ENCODE data around the gene SEZ6. TPM values are rescaled to one million over a fixed set of nuclear protein-coding genes. Genes with fewer than 3 reads are reported as not detected.

The SEZ6 gene
- not detected in 2 replicates for total RNA-seq (2014; rRNA removed; shearing (Covaris generic))

DNA sequence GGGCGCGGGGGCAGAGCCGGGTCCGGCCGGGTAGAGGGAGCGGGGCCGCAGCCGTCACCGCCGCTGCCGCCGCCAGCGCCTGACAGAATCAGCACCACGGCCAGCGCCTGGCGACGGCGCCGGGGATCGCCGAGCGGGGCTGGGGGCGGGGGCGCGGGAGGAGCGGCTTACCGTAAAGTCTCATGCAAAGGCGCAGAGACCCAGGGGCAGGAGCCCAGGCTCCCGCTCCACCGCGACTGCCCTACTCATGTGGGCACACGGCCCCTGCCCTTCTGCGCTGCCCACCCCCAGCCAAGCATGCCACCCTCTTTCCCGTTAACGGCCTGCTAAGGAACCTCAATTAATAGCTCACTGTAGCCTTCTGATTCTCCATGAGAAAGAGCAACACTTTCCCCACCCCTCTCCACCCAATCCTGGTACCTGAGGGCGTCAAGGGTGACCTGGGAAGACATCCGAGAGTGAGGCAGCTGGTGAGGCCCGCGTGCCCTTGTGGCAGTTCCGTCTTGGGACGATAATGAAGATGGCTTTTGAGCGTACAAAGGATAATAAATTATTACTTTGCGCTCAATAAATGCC is at the start of gene SEZ6:
Gene SEZ6, minus strand, starts transcription at position 98 of the 576 bp plus-strand sequence. CDS start 164 bp downstream, outside the sequence.
- peak; percentile 86 for DNase-seq (ENCODE audit: low spot score)
- in situ Hi-C loops (cut with HindIII; ENCODE audit: low sequenced_read_pairs): no loop called here

DNA sequence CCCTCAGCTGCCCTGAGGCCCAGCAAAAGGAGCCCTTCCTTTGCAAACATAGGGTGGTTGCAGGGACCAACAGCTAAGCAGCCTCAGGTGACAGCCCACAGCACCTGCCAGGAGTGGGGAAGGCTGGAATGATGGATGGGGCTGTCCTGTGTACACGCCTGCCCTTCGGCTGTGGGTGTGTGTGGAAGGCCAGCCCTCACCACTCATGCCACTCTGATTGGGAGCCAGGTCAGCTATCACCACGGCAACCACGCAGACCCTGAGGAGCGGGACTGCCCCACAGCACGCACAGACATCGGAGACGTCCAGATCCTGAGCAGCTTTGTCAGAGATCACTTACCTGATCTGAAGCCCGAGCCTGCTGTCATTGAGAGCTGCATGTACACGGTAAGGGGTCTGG is 49.0 kb upstream of the SEZ6 start:
- in situ Hi-C loops (cut with HindIII; ENCODE audit: low sequenced_read_pairs): no loop called here
- no peak for DNase-seq (ENCODE audit: low spot score)

GRCh38 chr17:29051731-29052130 is 45.9 kb upstream of the SEZ6 start:
- no peak for DNase-seq (ENCODE audit: low spot score)
- in situ Hi-C loops (cut with HindIII; ENCODE audit: low sequenced_read_pairs): no loop called here

DNA sequence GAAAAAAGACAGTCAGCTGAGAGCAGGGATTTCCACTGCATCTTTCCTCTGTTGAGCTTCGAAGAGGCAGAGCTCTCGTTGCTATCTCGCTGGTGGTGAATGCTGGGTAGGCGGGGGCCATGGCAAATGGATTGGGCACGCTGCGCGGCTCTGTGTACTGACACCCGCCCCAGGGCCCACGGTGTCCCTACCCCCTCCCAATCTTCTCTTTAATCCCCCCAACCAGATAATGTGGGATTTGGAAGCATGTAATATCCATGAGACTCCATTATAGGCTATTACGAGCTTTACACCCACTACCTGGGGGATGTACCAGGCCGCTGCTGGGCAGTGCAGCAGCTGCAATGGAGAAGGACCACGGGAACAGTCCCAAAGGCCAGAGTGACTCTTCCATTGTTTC is 45.4 kb upstream of the SEZ6 start:
- in situ Hi-C loops (cut with HindIII; ENCODE audit: low sequenced_read_pairs): no loop called here

DNA sequence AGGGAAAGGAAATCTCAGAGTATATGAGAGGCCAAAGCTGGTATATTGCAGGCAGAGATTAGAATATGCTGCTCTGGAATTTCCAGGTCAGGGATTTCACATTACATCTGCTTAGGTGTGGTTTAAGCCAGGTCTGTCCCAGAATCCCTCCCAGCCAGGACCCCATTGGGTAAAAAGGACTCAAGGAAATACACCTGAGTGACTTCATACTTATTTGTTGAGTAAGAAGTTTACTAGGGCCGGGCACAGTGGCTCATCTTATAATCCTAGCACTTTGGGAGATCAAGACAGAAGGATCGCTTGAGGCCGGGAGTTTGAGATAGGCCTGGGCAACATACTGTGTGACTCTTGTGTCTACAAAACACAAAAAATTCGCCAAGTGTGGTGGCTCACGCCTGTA is 44.3 kb upstream of the SEZ6 start:
- DNase-seq (ENCODE audit: low spot score): no peak
- in situ Hi-C loops (cut with HindIII; ENCODE audit: low sequenced_read_pairs): no loop called here

More for the DNA sequence above, 45.4 kb upstream of the SEZ6 start:
- no peak for DNase-seq (ENCODE audit: low spot score)

- no peak for DNase-seq (ENCODE audit: low spot score)
- in situ Hi-C loops (cut with HindIII; ENCODE audit: low sequenced_read_pairs): no loop called here
Measured at GRCh38 chr17:29049541-29050145, 43.8 kb upstream of the SEZ6 start.

GRCh38 chr17:29048440-29049368 is 42.9 kb upstream of the SEZ6 start:
- in situ Hi-C loops (cut with HindIII; ENCODE audit: low sequenced_read_pairs): no loop called here
- DNase-seq (ENCODE audit: low spot score): no peak

DNA sequence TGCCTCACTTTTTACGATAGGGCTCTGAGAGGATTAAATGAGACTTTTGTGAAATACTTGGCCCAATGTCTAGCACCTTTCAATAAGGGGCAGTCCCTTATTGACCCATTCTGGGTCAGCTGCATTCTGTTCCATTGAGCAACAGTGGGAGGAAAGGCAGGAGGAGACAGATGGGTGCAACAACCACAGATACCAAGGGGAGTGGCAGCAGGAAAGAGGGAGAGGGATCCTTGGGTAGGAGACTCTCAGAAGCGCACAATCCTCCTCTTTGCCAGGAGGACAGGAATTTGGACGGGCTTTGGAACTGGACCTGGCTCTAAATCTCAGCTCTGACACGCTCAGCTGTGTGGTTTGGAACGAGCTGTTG is 40.6 kb upstream of the SEZ6 start:
- in situ Hi-C loops (cut with HindIII; ENCODE audit: low sequenced_read_pairs): no loop called here
- DNase-seq (ENCODE audit: low spot score): no peak

- DNase-seq (ENCODE audit: low spot score): no peak
- in situ Hi-C loops (cut with HindIII; ENCODE audit: low sequenced_read_pairs): no loop called here
Measured at GRCh38 chr17:29045734-29046472, 40.1 kb upstream of the SEZ6 start.

DNA sequence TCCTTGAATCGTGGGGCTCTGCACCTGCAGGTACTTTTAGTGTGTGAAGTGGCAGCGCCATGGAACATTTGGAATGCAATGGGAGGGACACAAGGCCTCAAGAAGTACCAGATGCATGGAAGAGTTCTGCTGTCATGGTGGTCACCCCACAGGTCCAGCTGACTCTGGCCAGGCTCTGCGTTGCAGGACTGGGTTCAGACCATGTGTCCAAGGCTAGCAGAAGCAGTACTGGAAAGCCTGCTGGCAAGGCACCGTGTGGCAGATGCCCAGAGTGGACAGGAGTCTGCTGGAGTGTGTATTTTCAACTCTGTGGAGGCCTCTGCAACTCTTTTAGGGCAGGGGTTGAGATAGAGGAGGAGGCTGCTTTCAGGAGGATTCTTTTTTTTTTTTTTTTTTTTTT is 39.2 kb upstream of the SEZ6 start:
- no peak for DNase-seq (ENCODE audit: low spot score)
- in situ Hi-C loops (cut with HindIII; ENCODE audit: low sequenced_read_pairs): no loop called here

DNA sequence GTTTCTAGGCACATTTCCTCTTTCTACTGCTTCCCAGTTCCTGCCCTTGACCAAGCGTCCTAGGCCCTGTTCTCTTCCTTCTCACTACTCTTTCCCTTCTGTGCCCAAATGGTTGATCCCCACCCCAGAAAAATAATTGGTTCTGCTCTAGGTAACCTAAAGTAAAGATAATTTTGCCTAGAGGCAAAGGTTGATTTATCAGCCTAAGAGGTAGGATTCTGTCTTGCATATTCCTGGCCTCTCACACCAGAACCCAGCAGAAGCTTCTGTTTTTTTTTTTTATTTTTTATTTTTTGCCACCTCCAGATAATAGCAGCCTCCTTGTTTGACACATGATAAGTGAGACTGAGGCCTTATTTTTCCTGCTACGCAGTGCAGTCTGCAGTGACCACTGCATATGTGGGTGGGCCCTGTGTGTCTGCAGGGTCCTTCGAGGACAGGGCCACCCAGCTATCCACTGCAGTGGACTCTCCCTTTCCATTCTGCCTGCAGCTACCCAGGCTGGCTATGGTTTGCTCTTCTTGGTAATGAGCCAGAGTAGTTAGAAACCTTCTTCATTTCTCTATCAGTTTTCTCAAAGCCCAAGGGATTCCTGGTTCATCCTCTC is 37.8 kb upstream of the SEZ6 start:
- in situ Hi-C loops (cut with HindIII; ENCODE audit: low sequenced_read_pairs): no loop called here
- DNase-seq (ENCODE audit: low spot score): no peak

GRCh38 chr17:29042679-29043538 is 37.1 kb upstream of the SEZ6 start, which contains the start of gene PIPOX:
Gene PIPOX (plus strand): TSS chr17:29043141. CDS start chr17:29043226, 85 bp downstream.
- peak; percentile 74 for DNase-seq (ENCODE audit: low spot score)
- in situ Hi-C loops (cut with HindIII; ENCODE audit: low sequenced_read_pairs): no loop called here

DNA sequence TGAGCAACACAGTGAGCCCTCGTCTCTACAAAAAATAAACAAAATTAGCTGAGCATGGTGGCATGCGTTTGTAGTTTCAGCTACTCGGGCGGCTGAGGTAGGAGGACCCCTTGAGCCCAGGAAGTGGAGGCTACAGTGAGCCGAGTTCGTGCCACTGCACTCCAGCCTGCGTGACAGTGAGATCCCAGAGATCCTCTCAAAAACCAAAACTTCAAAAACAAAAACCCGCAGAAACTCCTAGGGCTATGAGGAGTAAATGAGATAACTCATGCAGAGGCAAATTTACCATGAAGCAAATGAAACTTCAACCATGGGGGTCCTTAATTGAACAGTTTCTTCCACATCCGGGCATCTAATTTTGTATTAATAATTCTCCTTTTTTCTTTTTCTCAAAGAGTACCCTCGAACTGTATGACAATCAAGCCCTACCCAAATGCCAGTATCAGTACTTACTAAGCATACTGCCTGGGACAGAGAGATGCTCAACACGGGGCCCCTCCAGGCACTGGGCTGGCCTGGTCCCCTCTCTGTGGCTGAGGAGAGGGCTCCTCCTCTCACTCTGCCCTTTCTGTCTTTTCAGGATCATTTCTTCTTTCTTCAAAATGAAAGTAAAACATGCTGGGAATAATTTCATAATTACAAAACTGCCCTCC is 36.3 kb upstream of the SEZ6 start:
- in situ Hi-C loops (cut with HindIII; ENCODE audit: low sequenced_read_pairs): no loop called here
- DNase-seq (ENCODE audit: low spot score): no peak

DNA sequence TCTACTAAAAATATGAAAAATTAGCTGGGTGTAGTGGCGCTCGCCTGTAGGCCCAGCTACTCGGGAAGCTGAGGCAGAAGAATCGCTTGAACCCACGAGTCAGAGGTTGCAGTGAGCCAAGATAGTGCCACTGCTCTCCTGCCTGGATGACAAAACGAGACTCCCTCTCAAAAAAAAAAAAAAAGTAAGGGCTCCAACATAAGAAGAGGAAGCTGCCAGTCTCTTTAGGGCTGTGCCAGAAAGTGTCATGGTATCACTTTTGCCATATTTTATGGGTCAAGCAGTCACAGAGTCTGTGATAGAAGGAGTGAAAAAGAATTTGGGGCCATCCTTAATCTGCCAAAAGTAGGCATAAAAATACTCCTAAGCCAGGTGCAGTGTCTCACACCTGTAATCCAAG is 35.7 kb upstream of the SEZ6 start:
- in situ Hi-C loops (cut with HindIII; ENCODE audit: low sequenced_read_pairs): no loop called here
- no peak for DNase-seq (ENCODE audit: low spot score)

DNA sequence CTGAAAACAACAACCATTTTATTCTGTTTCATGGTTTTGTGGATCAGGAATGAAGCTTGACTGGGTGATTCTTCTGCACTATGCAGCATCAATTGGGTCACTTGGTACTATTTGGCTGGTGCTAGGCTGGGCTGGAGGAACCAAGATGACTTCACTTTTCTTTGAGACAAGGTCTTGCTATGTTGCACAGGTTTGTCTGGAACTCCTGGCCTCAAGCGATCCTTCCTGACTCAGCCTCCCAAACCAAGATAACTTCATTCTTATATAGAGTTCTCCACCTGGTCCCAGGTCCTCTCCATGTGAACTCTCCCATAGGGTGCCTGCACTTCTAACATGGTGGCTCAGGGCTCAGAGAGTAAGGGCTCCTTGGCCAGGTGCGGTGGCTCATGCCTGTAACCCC is 35.3 kb upstream of the SEZ6 start:
- in situ Hi-C loops (cut with HindIII; ENCODE audit: low sequenced_read_pairs): no loop called here
- DNase-seq (ENCODE audit: low spot score): no peak

DNA sequence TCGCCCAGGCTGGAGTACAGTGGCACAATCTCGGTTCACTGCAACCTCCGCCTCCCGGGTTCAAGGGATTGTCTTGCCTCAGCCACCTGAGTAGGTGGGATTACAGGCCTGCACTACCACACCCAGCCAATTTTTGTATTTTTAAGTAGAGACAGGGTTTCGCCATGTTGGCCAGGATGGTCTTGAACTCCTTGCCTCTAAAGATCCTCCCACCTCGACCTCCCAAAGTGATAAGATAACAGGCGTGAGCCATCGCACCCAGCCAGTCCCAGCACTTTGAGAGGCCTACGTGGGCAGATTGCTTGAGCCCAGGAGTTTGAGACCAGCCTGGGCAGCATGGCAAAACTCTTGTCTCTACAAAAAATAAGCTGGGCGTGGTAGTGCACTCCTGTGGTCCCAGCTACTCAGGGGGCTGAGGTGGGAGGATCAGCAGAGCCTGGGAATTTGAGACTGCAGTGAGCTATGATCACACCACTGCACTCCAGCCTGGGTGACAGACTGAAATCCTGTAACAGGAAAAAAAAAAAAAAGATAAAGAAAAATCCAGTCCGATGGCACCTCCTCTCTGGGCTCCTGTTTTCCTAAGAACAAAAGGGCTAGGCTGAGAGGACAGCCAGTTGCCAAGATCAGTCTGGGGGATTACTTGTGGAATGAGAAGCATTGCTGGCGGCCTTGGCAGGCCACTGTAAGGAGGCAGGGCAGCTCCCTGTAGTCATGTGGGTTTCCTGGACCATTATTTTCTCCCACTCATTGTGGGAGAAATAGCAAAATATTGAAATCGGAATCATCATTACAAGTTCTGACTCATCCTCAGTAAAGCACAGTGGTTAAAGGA is 34.1 kb upstream of the SEZ6 start:
- DNase-seq (ENCODE audit: low spot score): no peak
- in situ Hi-C loops (cut with HindIII; ENCODE audit: low sequenced_read_pairs): no loop called here

All from G401 (cell line).